HEK293T (cell line): ENCODE results near the gene COQ8A.

Source experiments
- L3MBTL2 ChIP-seq: fragments of 450-650 bp; conservative IDR thresholded peaks from 2 replicates; pipeline ENCODE4 v1.6.1; 2016; ENCODE audit warnings: mild to moderate bottlenecking
- NFRKB ChIP-seq: fragments of 450-650 bp; IDR thresholded peaks from 2 replicates; pipeline ENCODE4 v1.6.1; 2016; ENCODE audit warnings: mild to moderate bottlenecking, moderate library complexity
- SUZ12 ChIP-seq: fragments of 450-650 bp; IDR thresholded peaks from 2 replicates; pipeline ENCODE4 v1.6.1; 2016; ENCODE audit warnings: mild to moderate bottlenecking
- ZNF384 ChIP-seq: fragments of 450-650 bp; IDR thresholded peaks from 2 replicates; pipeline ENCODE4 v1.6.1; 2016

DNA sequence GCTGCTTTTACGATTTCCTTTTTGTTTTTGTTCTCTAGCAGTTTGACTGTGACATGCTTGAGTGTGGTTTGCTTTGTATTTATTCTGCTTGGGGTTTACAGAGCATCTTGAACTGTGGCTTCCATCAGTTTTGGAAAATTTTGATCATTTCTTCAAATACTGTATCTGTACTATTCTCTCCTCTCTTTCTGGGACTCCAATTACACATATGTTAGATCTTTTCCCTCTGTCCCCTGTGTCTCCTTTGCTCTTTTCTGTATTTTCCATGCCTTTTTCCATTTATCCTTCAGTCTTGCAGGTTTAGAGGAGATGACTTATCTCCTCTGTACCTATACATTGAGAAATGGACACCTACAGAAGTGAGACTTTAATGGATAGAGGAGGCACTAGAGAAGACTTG lies 31.7 kb downstream of the COQ8A start:
- TF ChIP-seq SUZ12 = no peak
- no peak for TF ChIP-seq NFRKB
- TF ChIP-seq ZNF384 = no peak
- no peak for TF ChIP-seq L3MBTL2
